BLaER1 (cell line): Measurements from ENCODE around the gene POLR1E.
"Not testable (repeated sequence)": the region's sequence is repeated elsewhere in the genome, so short reads cannot be mapped to it uniquely, and the experiment has no call there.

Experiments used
- H3K27ac ChIP-seq: shearing (Covaris generic); formaldehyde crosslinking; 2 replicates; pipeline ENCODE4 v1.8.1; 2022
- H3K27me3 ChIP-seq: shearing (Covaris generic); formaldehyde crosslinking; 2 replicates; pipeline ENCODE4 v1.8.1; 2022
- H3K36me3 ChIP-seq: shearing (Covaris generic); formaldehyde crosslinking; 2 replicates; pipeline ENCODE4 v1.8.1; 2022
- H3K4me1 ChIP-seq: shearing (Covaris generic); formaldehyde crosslinking; 2 replicates; pipeline ENCODE4 v1.8.1; 2022
- H3K4me2 ChIP-seq: shearing (Covaris generic); formaldehyde crosslinking; 2 replicates; pipeline ENCODE4 v1.8.1; 2022
- H3K4me3 ChIP-seq: shearing (Covaris generic); formaldehyde crosslinking; 2 replicates; pipeline ENCODE4 v1.8.1; 2022
- H3K9ac ChIP-seq: shearing (Covaris generic); formaldehyde crosslinking; 2 replicates; pipeline ENCODE4 v1.8.1; 2022
- H3K9me3 ChIP-seq: shearing (Covaris generic); formaldehyde crosslinking; 2 replicates; pipeline ENCODE4 v1.8.1; 2022
- H4K20me1 ChIP-seq: shearing (Covaris generic); formaldehyde crosslinking; 2 replicates; pipeline ENCODE4 v1.8.1; 2022
- Cebpa-rat ChIP-seq: shearing (Covaris generic); IDR thresholded peaks from 2 replicates; pipeline ENCODE4 v1.8.1; 2022

The POLR1E gene

DNA sequence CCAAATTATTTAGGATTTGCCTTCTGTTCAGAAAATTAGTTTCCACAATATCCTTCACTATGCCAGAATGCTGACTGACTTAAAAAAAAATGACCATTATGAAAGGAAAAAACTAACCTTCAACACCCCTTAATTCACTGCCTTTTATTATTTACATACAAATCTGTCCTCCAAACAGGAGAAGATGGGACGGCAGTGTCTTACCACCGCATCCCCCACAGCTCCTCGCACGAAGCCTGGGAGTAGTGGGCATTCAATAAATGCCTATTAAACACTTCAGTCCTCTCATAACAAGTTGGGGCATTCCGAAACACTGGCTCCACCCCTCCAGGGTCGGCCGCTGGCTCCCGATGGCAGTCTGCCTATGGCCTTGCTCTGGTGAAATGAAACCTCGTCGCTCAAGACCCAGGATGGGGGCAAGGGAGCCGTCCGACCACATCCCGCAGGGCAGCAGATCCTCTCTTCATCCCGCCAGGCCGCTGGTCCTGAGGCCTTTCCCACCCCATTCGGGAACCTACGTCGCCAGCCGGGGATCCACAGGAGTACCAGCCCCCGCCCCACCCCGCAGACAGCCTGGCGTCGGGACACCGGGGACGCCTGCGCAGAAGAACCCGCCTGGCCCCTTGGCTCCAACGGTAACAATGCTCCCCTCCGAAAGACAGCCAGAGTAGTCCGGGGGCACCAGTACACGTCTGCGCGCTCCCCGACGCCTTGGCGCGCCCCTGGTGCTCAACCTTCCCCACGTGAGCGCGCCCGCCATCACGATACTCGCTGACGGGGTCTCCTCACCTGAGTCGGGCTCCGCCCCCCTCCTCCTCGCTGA, 21.1 kb upstream of the POLR1E start:
- H3K27ac ChIP-seq: peak overlapping the region; percentile 89
- peak overlapping the region; percentile 86 for H3K9ac ChIP-seq
- H3K36me3 ChIP-seq: no peaks in the 10 kb centered on the region; the same call in 1 of the 2 replicates
- peaks cover 48% of the 10 kb centered on the region for H4K20me1 ChIP-seq
- peaks cover 35% of the 10 kb centered on the region for H3K4me1 ChIP-seq
- TF ChIP-seq Cebpa-rat: no peak
- no peaks in the 10 kb centered on the region for H3K9me3 ChIP-seq
- H3K4me2 ChIP-seq: peak overlapping the region; percentile 86
- no peaks in the 10 kb centered on the region for H3K27me3 ChIP-seq
- peak overlapping the region; percentile 87 for H3K4me3 ChIP-seq

GRCh38 chr9:37465249-37466036, 20.3 kb upstream of the POLR1E start, which contains the start of gene ZBTB5:
Gene ZBTB5, minus strand, starts transcription at chr9:37465450. Its CDS starts 22,899 bp downstream, at chr9:37442551.
- Histone ChIP-seq H4K20me1 (peaks cover 43% of the 10 kb centered on the region), H3K27ac (peak within 1 kb of the TSS; percentile 91), H3K36me3 (no peaks in the 10 kb centered on the region; the same call in 1 of the 2 replicates), H3K9ac (peak within 1 kb of the TSS; percentile 89), H3K4me3 (peak within 1 kb of the TSS; percentile 87), H3K9me3 (no peaks in the 10 kb centered on the region), H3K4me2 (peak within 1 kb of the TSS; percentile 96), H3K4me1 (peaks cover 35% of the 10 kb centered on the region), H3K27me3 (no peaks in the 10 kb centered on the region)
- no peak for TF ChIP-seq Cebpa-rat

DNA sequence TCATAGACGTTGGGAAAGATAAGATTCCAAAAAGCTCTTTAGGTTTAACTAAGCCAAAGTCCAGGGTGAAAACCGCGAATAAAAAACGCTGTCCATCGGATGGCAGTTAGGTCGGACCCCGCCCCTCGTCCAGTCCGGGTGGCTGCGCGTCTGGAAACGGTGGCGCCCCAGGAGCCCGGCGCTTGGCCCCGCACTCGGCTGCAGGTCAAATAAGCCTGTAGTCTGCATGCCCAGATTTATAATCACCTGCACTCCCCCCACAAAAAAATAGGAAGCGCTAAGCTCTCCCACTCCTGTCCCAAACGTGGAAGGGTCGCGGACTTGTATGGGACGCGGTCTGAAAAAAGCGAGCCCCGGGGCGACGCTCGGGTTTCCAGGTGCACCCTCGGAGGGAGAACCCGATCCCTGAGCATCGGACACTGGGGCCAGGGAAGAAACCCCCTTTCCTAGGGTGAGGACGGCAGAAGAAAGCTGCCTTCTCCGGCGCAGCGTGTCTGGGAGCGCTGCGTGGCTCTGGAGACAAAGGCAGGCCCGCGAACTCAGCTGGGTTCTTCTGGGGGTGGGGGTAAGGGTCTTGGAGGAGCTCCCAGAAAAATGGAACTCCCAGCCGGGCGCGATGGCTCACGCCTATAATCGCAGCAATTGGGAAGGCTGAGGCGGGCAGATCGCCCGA, 19.6 kb upstream of the POLR1E start:
- Histone ChIP-seq H3K4me1 (peaks cover 35% of the 10 kb centered on the region), H3K9ac (peak overlapping the region; percentile 89), H3K27me3 (no peaks in the 10 kb centered on the region), H3K27ac (peak overlapping the region; percentile 91), H3K4me2 (peak overlapping the region; percentile 96), H3K9me3 (no peaks in the 10 kb centered on the region), H3K36me3 (no peaks in the 10 kb centered on the region), H4K20me1 (peaks cover 36% of the 10 kb centered on the region), H3K4me3 (peak overlapping the region; percentile 87)
- no peak for TF ChIP-seq Cebpa-rat

- peaks cover 22% of the 10 kb centered on the region for H4K20me1 ChIP-seq
- not testable (repeated sequence) for H3K4me2 ChIP-seq, H3K36me3 ChIP-seq, H3K27ac ChIP-seq, H3K9ac ChIP-seq, H3K27me3 ChIP-seq, H3K4me3 ChIP-seq, H3K9me3 ChIP-seq
- H3K4me1 ChIP-seq: peaks cover 36% of the 10 kb centered on the region
These were observed 18.2 kb upstream of the POLR1E start for GRCh38 chr9:37467530-37467929.

DNA sequence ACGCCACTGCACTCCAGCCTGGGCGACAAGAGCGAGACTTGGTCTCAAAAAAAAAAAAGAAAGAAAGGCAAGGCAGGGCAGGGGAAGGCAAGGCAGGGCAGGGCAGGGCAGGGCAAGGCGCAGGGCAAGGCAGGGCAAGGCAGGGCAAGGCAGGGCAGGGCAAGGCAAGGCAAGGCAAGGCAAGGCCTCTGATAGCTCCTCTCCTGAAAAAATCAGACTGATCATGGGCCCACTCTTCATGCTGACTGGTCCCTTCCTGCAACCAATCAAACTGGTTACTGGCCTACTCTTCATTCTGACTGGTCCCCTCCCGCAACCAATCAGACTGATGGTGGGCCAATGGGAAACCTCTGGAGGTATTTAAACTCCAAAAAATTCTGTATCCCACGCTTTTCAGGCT, 17.1 kb upstream of the POLR1E start:
- Histone ChIP-seq H3K9ac (no peak overlapping the region), H3K27me3 (no peaks in the 10 kb centered on the region), H3K27ac (no peak overlapping the region), H3K4me2 (no peak overlapping the region), H3K4me3 (no peak overlapping the region), H4K20me1 (peaks cover 11% of the 10 kb centered on the region), H3K4me1 (peaks cover 25% of the 10 kb centered on the region), H3K36me3 (no peaks in the 10 kb centered on the region), H3K9me3 (peaks cover 3% of the 10 kb centered on the region; the same call in 1 of the 2 replicates)
- no peak for TF ChIP-seq Cebpa-rat

DNA sequence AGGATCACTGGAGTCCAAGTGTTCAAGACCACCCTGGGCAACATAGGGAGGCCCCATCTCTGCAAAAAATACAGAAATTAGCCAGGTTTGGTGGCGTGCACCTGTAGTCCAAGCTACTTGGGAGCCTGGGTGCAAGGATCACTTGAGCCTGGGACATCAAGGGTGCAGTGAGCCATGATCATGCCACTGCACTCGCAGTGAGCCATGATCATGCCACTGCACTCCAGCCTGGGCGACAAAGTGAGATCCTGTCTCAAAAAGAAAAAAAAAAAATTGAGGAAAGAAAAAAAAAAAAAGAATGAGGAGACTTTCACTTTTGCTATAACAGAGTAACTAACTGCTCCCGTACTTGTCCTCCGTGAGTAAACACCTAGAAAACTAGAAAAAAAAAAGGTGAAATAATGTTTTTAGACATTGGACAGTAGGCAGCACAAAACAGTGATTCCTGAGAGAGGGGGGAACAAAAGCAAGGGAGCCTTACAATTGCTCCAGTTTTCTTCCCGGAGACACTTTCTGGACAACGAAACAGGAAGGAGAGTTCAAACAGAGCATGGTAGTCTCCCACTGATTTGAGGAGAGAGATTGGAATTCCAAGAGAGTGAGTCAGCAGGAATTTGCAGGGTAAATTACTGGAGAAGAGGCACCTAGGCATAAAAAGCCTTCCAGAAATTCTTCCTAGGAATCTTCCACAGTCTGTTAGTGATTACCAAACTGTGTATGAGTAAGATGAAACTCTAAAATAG, 13.6 kb upstream of the POLR1E start:
- H4K20me1 ChIP-seq: no peaks in the 10 kb centered on the region
- no peaks in the 10 kb centered on the region for H3K27me3 ChIP-seq
- 0 out of 2 replicates have a peak overlapping the region, but pooled peaks have one; percentile 35 for H3K9ac ChIP-seq
- H3K4me1 ChIP-seq: peaks cover 8% of the 10 kb centered on the region
- no peak overlapping the region for H3K4me3 ChIP-seq
- no peaks in the 10 kb centered on the region for H3K36me3 ChIP-seq
- TF ChIP-seq Cebpa-rat: no peak
- H3K4me2 ChIP-seq: peak overlapping the region; percentile 28
- H3K27ac ChIP-seq: no peak overlapping the region
- peaks cover 25% of the 10 kb centered on the region for H3K9me3 ChIP-seq

DNA sequence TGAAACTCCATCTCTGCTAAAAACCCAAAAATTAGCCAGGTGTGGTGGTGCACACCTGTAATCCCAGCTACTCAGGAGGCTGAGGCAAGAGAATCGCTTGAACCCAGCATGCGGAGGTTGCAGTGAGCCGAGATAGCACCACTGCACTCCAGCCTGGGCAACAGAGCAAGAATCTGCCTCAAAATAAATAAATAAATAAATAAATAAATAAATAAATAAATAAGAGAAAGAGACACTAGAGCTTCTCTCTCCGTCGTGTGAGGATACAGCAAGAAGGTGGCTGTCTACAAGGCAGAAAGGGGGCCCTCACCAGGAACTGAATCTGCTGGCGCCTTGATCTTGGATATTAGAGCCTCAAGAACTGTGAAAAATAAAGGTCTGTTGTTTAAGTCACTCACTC, 11.8 kb upstream of the POLR1E start:
- H3K36me3 ChIP-seq, H3K4me3 ChIP-seq, H3K4me2 ChIP-seq, H4K20me1 ChIP-seq, H3K9ac ChIP-seq, H3K27me3 ChIP-seq, H3K4me1 ChIP-seq, H3K27ac ChIP-seq: not testable (repeated sequence)
- peaks cover 25% of the 10 kb centered on the region for H3K9me3 ChIP-seq

DNA sequence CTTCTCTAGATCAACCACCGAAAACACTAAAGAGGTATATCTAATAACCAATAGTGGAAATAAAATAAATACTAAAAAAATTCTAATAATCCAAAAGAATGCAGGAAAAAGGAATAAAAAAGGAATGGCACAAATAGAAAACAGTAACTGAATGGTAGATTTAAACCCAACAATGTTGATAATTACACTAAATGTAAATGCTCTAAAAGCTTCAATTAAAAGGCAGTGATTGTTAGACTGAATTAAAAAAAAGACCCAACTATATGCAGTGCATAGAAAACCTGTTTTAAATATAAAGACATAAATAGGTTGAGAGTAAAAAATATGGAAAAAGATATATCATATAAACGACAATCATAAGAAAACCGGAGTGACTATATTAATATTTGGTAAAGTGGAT, 11.3 kb upstream of the POLR1E start:
- H4K20me1 ChIP-seq: no peaks in the 10 kb centered on the region
- TF ChIP-seq Cebpa-rat: no peak
- H3K27me3 ChIP-seq: no peaks in the 10 kb centered on the region
- peaks cover 25% of the 10 kb centered on the region for H3K9me3 ChIP-seq
- H3K9ac ChIP-seq: no peak overlapping the region
- H3K27ac ChIP-seq: no peak overlapping the region
- H3K36me3 ChIP-seq: no peaks in the 10 kb centered on the region
- H3K4me3 ChIP-seq: no peak overlapping the region
- 0 out of 2 replicates have a peak, but pooled peaks cover 8% of the 10 kb centered on the region for H3K4me1 ChIP-seq
- no peak overlapping the region for H3K4me2 ChIP-seq

DNA sequence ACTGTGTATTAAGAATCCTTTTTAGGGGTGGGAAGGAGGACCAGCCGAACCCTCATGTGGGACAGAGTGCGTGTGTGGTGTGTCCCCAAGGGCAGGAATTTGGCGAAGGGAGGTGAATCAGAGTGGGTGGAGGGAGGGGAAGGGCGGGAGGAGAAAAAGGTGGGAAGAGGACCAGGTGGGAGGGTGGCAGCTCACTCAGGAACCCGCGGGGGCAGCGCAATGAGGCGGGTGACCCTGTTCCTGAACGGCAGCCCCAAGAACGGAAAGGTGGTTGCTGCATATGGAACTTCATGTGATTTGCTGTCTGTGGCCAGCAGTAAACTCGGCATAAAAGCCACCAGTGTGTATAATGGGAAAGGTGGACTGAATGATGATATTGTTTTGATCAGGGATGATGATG, 8.8 kb upstream of the POLR1E start:
- Histone ChIP-seq H3K4me2 (no peak overlapping the region), H3K9ac (no peak overlapping the region), H3K4me3 (no peak overlapping the region), H3K27me3 (no peaks in the 10 kb centered on the region), H3K36me3 (no peaks in the 10 kb centered on the region), H3K27ac (no peak overlapping the region), H3K4me1 (peaks cover 15% of the 10 kb centered on the region), H4K20me1 (no peaks in the 10 kb centered on the region), H3K9me3 (peaks cover 25% of the 10 kb centered on the region)
- no peak for TF ChIP-seq Cebpa-rat

- not testable (repeated sequence) for H3K27me3 ChIP-seq, H3K36me3 ChIP-seq, H3K4me2 ChIP-seq, H3K4me3 ChIP-seq, H3K9ac ChIP-seq, H3K27ac ChIP-seq, H4K20me1 ChIP-seq
- Histone ChIP-seq H3K4me1 (peaks cover 14% of the 10 kb centered on the region), H3K9me3 (peaks cover 25% of the 10 kb centered on the region)
These were observed 8.3 kb upstream of the POLR1E start for GRCh38 chr9:37477443-37477842.

- not testable (repeated sequence) for H3K9ac ChIP-seq, H3K36me3 ChIP-seq, H3K27ac ChIP-seq, H3K4me3 ChIP-seq, H3K27me3 ChIP-seq, H4K20me1 ChIP-seq, H3K4me2 ChIP-seq
- peaks cover 14% of the 10 kb centered on the region for H3K4me1 ChIP-seq
- H3K9me3 ChIP-seq: peaks cover 25% of the 10 kb centered on the region
These were observed 7.6 kb upstream of the POLR1E start for GRCh38 chr9:37477987-37478619.
